ENCODE data around the gene UTF1. TPM values are rescaled to one million over a fixed set of nuclear protein-coding genes. Genes with fewer than 3 reads are reported as not detected.

The UTF1 gene
- total RNA-seq, 2 donors from 2014 or later: 9.2 TPM; not detected in 1

DNA sequence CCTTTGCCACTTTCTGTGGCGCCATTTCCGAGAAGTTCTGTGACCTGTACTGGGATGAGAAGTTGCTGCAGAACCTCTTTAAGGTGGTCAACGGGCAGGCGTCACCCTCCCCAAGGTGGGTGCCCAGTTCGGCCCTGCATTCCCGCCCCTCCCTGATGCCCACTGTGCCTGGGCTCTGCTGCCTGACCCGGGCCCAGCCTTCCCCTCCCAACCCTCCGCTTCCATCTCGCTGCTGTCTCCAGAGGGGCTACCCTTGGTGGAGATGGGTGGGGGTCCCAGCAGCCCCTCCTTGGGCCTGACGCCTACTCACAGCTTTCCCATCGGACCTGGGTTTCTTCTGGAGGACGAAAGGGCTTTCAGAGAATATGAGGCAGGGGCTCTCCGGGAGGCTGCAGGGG lies 30.5 kb upstream of the UTF1 start:
- no peak overlapping the region for H3K4me3 ChIP-seq
- DNase-seq (ENCODE audit: low spot score): no peak
- TF ChIP-seq, protein P1, sequence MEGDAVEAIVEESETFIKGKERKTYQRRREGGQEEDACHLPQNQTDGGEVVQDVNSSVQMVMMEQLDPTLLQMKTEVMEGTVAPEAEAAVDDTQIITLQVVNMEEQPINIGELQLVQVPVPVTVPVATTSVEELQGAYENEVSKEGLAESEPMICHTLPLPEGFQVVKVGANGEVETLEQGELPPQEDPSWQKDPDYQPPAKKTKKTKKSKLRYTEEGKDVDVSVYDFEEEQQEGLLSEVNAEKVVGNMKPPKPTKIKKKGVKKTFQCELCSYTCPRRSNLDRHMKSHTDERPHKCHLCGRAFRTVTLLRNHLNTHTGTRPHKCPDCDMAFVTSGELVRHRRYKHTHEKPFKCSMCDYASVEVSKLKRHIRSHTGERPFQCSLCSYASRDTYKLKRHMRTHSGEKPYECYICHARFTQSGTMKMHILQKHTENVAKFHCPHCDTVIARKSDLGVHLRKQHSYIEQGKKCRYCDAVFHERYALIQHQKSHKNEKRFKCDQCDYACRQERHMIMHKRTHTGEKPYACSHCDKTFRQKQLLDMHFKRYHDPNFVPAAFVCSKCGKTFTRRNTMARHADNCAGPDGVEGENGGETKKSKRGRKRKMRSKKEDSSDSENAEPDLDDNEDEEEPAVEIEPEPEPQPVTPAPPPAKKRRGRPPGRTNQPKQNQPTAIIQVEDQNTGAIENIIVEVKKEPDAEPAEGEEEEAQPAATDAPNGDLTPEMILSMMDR (IDR thresholded peaks at IDR 0.05): no peak
- no peak for TF ChIP-seq POLR2AphosphoS5 (IDR thresholded peaks at IDR 0.05)
- TF ChIP-seq POLR2A (IDR thresholded peaks at IDR 0.05): no peak
- intact Hi-C loops (cut with DNase I): no loop called here
- no peaks in the 10 kb centered on the region for H3K4me1 ChIP-seq (replicated peaks)
- H3K36me3 ChIP-seq: no peaks in the 10 kb centered on the region
- 83% methylated on average over 13 of the region's 13 CpGs for WGBS
- H3K27ac ChIP-seq: no peak overlapping the region
- H3K9me3 ChIP-seq: no peaks in the 10 kb centered on the region
- H3K27me3 ChIP-seq (replicated peaks; ENCODE audit: insufficient read depth): peaks cover 4% of the 10 kb centered on the region

GRCh38 chr10:133199992-133200611 lies 29.9 kb upstream of the UTF1 start:
- Histone ChIP-seq H3K4me3 (no peak overlapping the region), H3K27me3 (replicated peaks; ENCODE audit: insufficient read depth) (peaks cover 4% of the 10 kb centered on the region), H3K36me3 (no peaks in the 10 kb centered on the region), H3K27ac (no peak overlapping the region), H3K9me3 (no peaks in the 10 kb centered on the region), H3K4me1 (replicated peaks) (no peaks in the 10 kb centered on the region)
- WGBS: 63% methylated on average over 29 of the region's 38 CpGs
- no peak for DNase-seq (ENCODE audit: low spot score)
- intact Hi-C loops (cut with DNase I): no loop called here
- TF ChIP-seq, protein P1 (IDR thresholded peaks at IDR 0.05): no peak
- TF ChIP-seq POLR2A (IDR thresholded peaks at IDR 0.05): no peak
- TF ChIP-seq POLR2AphosphoS5 (IDR thresholded peaks at IDR 0.05): no peak

- DNase-seq (ENCODE audit: low spot score): no peak
- 71% methylated on average over 14 of the region's 15 CpGs for WGBS
- TF ChIP-seq, protein P1 (IDR thresholded peaks at IDR 0.05): no peak
- TF ChIP-seq POLR2A (IDR thresholded peaks at IDR 0.05) (no peak), POLR2AphosphoS5 (IDR thresholded peaks at IDR 0.05) (no peak)
- H3K36me3 ChIP-seq: no peaks in the 10 kb centered on the region
- intact Hi-C loops (cut with DNase I): no loop called here
- H3K4me3 ChIP-seq: no peak overlapping the region
- no peaks in the 10 kb centered on the region for H3K9me3 ChIP-seq
- H3K27me3 ChIP-seq (replicated peaks; ENCODE audit: insufficient read depth): peaks cover 4% of the 10 kb centered on the region
- no peak overlapping the region for H3K27ac ChIP-seq
- no peaks in the 10 kb centered on the region for H3K4me1 ChIP-seq (replicated peaks)
Measured at GRCh38 chr10:133200621-133201031, 29.4 kb upstream of the UTF1 start.

GRCh38 chr10:133201151-133201947 lies 28.7 kb upstream of the UTF1 start:
- no peaks in the 10 kb centered on the region for H3K9me3 ChIP-seq
- TF ChIP-seq POLR2AphosphoS5 (IDR thresholded peaks at IDR 0.05) (no peak), POLR2A (IDR thresholded peaks at IDR 0.05) (no peak)
- TF ChIP-seq, protein P1 (IDR thresholded peaks at IDR 0.05): no peak
- H3K27ac ChIP-seq: no peak overlapping the region
- H3K36me3 ChIP-seq: no peaks in the 10 kb centered on the region
- H3K27me3 ChIP-seq (replicated peaks; ENCODE audit: insufficient read depth): peaks cover 4% of the 10 kb centered on the region
- no peaks in the 10 kb centered on the region for H3K4me1 ChIP-seq (replicated peaks)
- intact Hi-C loops (cut with DNase I): no loop called here
- WGBS: 87% methylated on average over 46 of the region's 57 CpGs
- H3K4me3 ChIP-seq: no peak overlapping the region
- no peak for DNase-seq (ENCODE audit: low spot score)

Data from prostate gland (tissue), 2 donors.